ENCODE measurements around the gene BAIAP2. TPM values are rescaled to one million over a fixed set of nuclear protein-coding genes. Genes with fewer than 3 reads are reported as not detected.

Gene BAIAP2
- total RNA-seq, 1 experiment from 2014 or later: 58.0 TPM

DNA sequence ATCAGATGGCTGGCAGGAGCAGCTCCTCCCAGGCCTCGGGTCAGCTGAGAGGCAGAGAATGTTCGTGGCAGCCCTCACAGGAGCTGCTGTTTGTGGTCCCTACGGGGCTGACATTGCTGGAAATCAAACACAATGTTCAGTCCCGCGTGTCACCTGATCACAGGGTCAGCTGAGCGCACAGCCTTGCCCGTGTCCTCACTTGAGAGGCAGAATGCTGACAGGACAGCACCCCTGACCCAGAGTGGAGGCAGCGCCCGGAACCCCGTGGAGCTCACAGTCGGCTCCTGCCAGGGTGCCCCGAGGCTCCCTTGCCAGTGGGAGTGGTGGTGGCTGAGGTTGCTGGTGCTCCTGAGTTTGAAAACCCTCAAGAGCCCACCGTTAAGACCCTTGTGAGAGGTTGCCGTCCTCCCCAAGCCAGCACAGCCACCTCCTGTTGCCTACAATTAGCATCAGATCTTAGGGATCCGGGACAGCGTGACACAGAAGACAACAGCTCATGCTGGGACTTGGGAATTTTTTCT is 47.0 kb upstream of the BAIAP2 start:
- Mint-ChIP-seq H3K27me3 (ENCODE audit: unreplicated experiment) (peaks cover 44% of the 10 kb centered on the region), H3K27ac (ENCODE audit: unreplicated experiment) (no peak overlapping the region), H3K36me3 (ENCODE audit: insufficient read depth, unreplicated experiment) (peaks cover 27% of the 10 kb centered on the region), H3K4me3 (ENCODE audit: low read depth, unreplicated experiment) (no peak overlapping the region), H3K4me1 (ENCODE audit: low read depth, unreplicated experiment) (no peaks in the 10 kb centered on the region), H3K9me3 (ENCODE audit: low read depth, unreplicated experiment) (no peaks in the 10 kb centered on the region)
- intact Hi-C loops (cut with micrococcal nuclease; ENCODE audit: unreplicated experiment): loop anchor here (5.0 kb wide), 1 partner anchor 114 kb away; no protein-coding TSS in a partner anchor
- TF ChIP-seq CTCF (IDR thresholded peaks at IDR 0.05; ENCODE audit: unreplicated experiment): no peak
- no peak for DNase-seq
- CTCF ChIA-PET: interaction anchor here (1.5 kb wide), 2 partner anchors 49 to 561 kb away, joined by 6 to 7 read pairs; no protein-coding TSS in a partner anchor
- BruUV-seq (replicated peaks): no TSS peak

- no TSS peak for BruUV-seq (replicated peaks)
- intact Hi-C loops (cut with micrococcal nuclease; ENCODE audit: unreplicated experiment): loop anchor here (5.0 kb wide), 1 partner anchor 113 kb away; no protein-coding TSS in a partner anchor
- Mint-ChIP-seq H3K4me3 (ENCODE audit: low read depth, unreplicated experiment) (no peak overlapping the region), H3K9me3 (ENCODE audit: low read depth, unreplicated experiment) (no peaks in the 10 kb centered on the region), H3K27ac (ENCODE audit: unreplicated experiment) (no peak overlapping the region), H3K36me3 (ENCODE audit: insufficient read depth, unreplicated experiment) (peaks cover 23% of the 10 kb centered on the region), H3K4me1 (ENCODE audit: low read depth, unreplicated experiment) (no peaks in the 10 kb centered on the region), H3K27me3 (ENCODE audit: unreplicated experiment) (peaks cover 31% of the 10 kb centered on the region)
- CTCF ChIA-PET: interaction anchor here (0.6 to 1.5 kb wide), 8 partner anchors 17 to 1503 kb away, joined by 3 to 7 read pairs (median 4); no protein-coding TSS in a partner anchor
- no peak for DNase-seq
- TF ChIP-seq CTCF (IDR thresholded peaks at IDR 0.05; ENCODE audit: unreplicated experiment): no peak
These were observed 45.4 kb upstream of the BAIAP2 start for GRCh38 chr17:80989586-80989913.

- BruUV-seq (replicated peaks): no TSS peak
- peak overlapping the region; percentile 29 for H3K27ac Mint-ChIP-seq (ENCODE audit: unreplicated experiment)
- no peak for DNase-seq
- H3K4me1 Mint-ChIP-seq (ENCODE audit: low read depth, unreplicated experiment): no peaks in the 10 kb centered on the region
- TF ChIP-seq CTCF (IDR thresholded peaks at IDR 0.05; ENCODE audit: unreplicated experiment): no peak
- peaks cover 22% of the 10 kb centered on the region for H3K27me3 Mint-ChIP-seq (ENCODE audit: unreplicated experiment)
- intact Hi-C loops (cut with micrococcal nuclease; ENCODE audit: unreplicated experiment): no loop called here
- peak overlapping the region; percentile 62 for H3K4me3 Mint-ChIP-seq (ENCODE audit: low read depth, unreplicated experiment)
- H3K36me3 Mint-ChIP-seq (ENCODE audit: insufficient read depth, unreplicated experiment): peaks cover 30% of the 10 kb centered on the region
- no peaks in the 10 kb centered on the region for H3K9me3 Mint-ChIP-seq (ENCODE audit: low read depth, unreplicated experiment)
- CTCF ChIA-PET: interaction anchor here (0.5 kb wide), 1 partner anchor 42 kb away, joined by 4 read pairs; no protein-coding TSS in a partner anchor
These were observed 43.9 kb upstream of the BAIAP2 start for GRCh38 chr17:80990921-80991644.

DNA sequence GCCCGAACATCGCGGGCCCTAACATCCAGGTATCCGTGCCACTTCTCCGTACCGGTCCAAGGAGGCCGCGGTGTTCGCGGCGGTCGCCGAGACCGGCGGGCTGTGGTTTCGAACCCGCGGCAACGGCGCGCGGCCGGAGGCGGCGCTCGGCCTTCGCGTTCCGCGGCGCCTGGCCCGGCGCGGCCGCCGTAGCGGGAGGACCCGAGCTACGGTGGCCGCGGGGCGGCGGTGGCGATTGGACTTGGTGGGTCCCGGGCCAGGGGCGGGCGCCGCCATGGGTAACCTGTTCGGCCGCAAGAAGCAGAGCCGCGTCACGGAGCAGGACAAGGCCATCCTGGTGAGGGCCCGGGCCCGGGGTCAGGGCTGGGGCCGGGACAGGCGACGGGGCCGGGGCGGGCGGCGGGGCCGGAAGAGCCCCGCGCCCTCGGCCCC is 43.3 kb upstream of the BAIAP2 start, which contains the start of gene CHMP6:
Gene CHMP6, plus strand, starts transcription at position 197 of the 432 bp plus-strand sequence. Its CDS starts 78 bp downstream, at position 275.
- CTCF ChIA-PET: interaction anchor here (0.5 kb wide), 1 partner anchor 41 kb away, joined by 4 read pairs; no protein-coding TSS in a partner anchor
- peaks cover 17% of the 10 kb centered on the region for H3K27me3 Mint-ChIP-seq (ENCODE audit: unreplicated experiment)
- BruUV-seq (replicated peaks): no TSS peak
- peak within 1 kb of the TSS; percentile 29 for H3K27ac Mint-ChIP-seq (ENCODE audit: unreplicated experiment)
- H3K4me3 Mint-ChIP-seq (ENCODE audit: low read depth, unreplicated experiment): peak within 1 kb of the TSS; percentile 62
- DNase-seq: peak; percentile 81
- H3K4me1 Mint-ChIP-seq (ENCODE audit: low read depth, unreplicated experiment): no peaks in the 10 kb centered on the region
- TF ChIP-seq CTCF (IDR thresholded peaks at IDR 0.05; ENCODE audit: unreplicated experiment): no peak
- no peaks in the 10 kb centered on the region for H3K9me3 Mint-ChIP-seq (ENCODE audit: low read depth, unreplicated experiment)
- H3K36me3 Mint-ChIP-seq (ENCODE audit: insufficient read depth, unreplicated experiment): peaks cover 34% of the 10 kb centered on the region
- intact Hi-C loops (cut with micrococcal nuclease; ENCODE audit: unreplicated experiment): no loop called here
